Measurements from ENCODE around the gene SEC62. TPM values are rescaled to one million over a fixed set of nuclear protein-coding genes. Genes with fewer than 3 reads are reported as not detected.

SEC62 gene
- total and polyA plus RNA-seq, 9 of the 15 experiments (the other 6 are each of a cell fraction or from before 2014, with no cell fraction given), result 34.5 to 152 (median 51.8) TPM

DNA sequence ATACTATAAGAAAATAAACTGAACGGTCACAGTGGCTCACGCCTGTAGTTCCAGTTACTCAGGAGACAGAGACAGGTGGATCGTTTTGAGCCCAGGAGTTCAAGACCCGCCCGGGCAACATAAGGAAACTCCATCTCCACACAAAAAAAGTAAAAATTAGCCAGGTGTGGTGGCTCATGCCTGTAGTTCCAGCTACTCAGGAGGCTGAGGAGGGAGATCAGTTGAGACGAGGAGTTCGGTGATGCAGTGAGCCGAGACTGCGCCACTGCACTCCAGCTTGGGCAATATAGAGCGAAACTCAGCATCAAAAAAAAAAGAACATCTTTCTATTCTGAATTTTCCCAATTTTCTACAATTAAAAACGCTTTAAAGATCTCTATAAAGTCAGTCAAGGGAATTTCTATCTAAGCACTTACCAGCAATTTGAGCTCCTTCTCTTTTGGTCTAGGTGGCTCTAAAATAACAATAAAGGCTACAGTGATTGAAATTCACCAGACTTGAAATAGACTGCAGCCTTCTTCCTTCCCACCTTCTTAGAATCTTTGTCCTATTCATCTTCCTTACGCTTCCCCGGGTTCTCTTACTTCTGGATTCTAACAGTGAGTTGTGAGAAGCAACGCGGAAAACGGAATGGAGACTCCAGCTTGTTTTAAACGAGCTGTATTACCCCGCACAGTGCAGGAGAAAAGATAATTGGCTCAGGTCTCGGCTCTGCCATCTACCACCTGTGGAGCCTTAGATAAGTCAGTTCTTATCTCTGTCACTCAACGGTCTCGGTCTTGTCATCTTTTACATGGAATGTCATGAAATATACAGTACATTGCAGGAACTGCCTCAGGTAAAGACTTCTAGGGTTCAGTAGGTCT, 812 bp upstream of the SEC62 start (continued):
- TF ChIP-seq HNRNPLL (IDR thresholded peaks at IDR 0.05; ENCODE audit: low read depth, low read length, poor library complexity, severe bottlenecking) (no peak), USF2 (CRISPR knock-in tag; IDR thresholded peaks at IDR 0.05) (no peak), ZNF384 (IDR thresholded peaks at IDR 0.05; ENCODE audit: low read depth, low read length) (no peak), GTF2E2 (tag; IDR thresholded peaks at IDR 0.05) (no peak), WHSC1 (IDR thresholded peaks at IDR 0.05; ENCODE audit: low read length) (no peak), NFIX (CRISPR knock-in tag; IDR thresholded peaks at IDR 0.05; ENCODE audit: low read depth) (no peak), ZNF431 (CRISPR knock-in tag; IDR thresholded peaks at IDR 0.05) (0 out of 2 replicates have a peak, but pooled peaks have one; percentile 19), CBX3 (IDR thresholded peaks at IDR 0.05; ENCODE audit: borderline replicate concordance in 1 of 2, low read length in 2 of 2) (no peak), BCL6 (CRISPR knock-in tag; IDR thresholded peaks at IDR 0.05) (no peak), CC2D1A (IDR thresholded peaks at IDR 0.05) (no peak), ZNF184 (CRISPR knock-in tag; IDR thresholded peaks at IDR 0.05) (no peak), HSF4 (CRISPR knock-in tag; IDR thresholded peaks at IDR 0.05; ENCODE audit: borderline replicate concordance) (no peak), ZBTB5 (IDR thresholded peaks at IDR 0.05) (no peak), NELFE (IDR thresholded peaks at IDR 0.05; ENCODE audit: insufficient read depth, insufficient read length) (no peak), NFE2L1 (tag; IDR thresholded peaks at IDR 0.05; ENCODE audit: borderline replicate concordance, low read depth) (no peak), MCM3 (IDR thresholded peaks at IDR 0.05) (no peak), ZFPM2 (CRISPR knock-in tag; IDR thresholded peaks at IDR 0.05) (no peak), E2F5 (CRISPR knock-in tag; IDR thresholded peaks at IDR 0.05) (no peak), SLC30A9 (CRISPR knock-in tag; IDR thresholded peaks at IDR 0.05) (no peak)
- TF ChIP-seq, protein P1, sequence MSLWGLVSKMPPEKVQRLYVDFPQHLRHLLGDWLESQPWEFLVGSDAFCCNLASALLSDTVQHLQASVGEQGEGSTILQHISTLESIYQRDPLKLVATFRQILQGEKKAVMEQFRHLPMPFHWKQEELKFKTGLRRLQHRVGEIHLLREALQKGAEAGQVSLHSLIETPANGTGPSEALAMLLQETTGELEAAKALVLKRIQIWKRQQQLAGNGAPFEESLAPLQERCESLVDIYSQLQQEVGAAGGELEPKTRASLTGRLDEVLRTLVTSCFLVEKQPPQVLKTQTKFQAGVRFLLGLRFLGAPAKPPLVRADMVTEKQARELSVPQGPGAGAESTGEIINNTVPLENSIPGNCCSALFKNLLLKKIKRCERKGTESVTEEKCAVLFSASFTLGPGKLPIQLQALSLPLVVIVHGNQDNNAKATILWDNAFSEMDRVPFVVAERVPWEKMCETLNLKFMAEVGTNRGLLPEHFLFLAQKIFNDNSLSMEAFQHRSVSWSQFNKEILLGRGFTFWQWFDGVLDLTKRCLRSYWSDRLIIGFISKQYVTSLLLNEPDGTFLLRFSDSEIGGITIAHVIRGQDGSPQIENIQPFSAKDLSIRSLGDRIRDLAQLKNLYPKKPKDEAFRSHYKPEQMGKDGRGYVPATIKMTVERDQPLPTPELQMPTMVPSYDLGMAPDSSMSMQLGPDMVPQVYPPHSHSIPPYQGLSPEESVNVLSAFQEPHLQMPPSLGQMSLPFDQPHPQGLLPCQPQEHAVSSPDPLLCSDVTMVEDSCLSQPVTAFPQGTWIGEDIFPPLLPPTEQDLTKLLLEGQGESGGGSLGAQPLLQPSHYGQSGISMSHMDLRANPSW (CRISPR knock-in tag; IDR thresholded peaks at IDR 0.05), result no peak
- TF ChIP-seq, protein P2, sequence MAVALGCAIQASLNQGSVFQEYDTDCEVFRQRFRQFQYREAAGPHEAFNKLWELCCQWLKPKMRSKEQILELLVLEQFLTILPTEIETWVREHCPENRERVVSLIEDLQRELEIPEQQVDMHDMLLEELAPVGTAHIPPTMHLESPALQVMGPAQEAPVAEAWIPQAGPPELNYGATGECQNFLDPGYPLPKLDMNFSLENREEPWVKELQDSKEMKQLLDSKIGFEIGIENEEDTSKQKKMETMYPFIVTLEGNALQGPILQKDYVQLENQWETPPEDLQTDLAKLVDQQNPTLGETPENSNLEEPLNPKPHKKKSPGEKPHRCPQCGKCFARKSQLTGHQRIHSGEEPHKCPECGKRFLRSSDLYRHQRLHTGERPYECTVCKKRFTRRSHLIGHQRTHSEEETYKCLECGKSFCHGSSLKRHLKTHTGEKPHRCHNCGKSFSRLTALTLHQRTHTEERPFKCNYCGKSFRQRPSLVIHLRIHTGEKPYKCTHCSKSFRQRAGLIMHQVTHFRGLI (CRISPR knock-in tag; IDR thresholded peaks at IDR 0.05), result no peak
